K562 (cell line): ENCODE data around the gene CLSTN2. TPM values are rescaled to one million over a fixed set of nuclear protein-coding genes. Genes with fewer than 3 reads are reported as not detected.

ENCODE experiments used
- ATAC-seq: fragments of 200-7000 bp; cut with Tn5 transposase; 3 replicates; pipeline ENCODE4 v1.9.1; 2020; ENCODE audit warnings: moderate library complexity
- BruUV-seq: library from RNA; stranded (reverse); fragments of 400-500 nt; replicated peaks from 2 replicates; lab custom pipeline; 2021; lab: Mats Ljungman, UMichigan
- CTCF ChIA-PET: fragments of 300-600 bp; formaldehyde crosslinking; extraction: SDS; loops from one replicate; lab custom pipeline; 2021; ENCODE audit warnings: low intra/inter-chr PET ratio; lab: Yijun Ruan, JAX
- POLR2A ChIA-PET: fragments of 300-600, 350-650 bp; sonication (Branson Sonifier 250); formaldehyde crosslinking; extraction: SDS; loops from one replicate; lab custom pipeline; 2021; ENCODE audit warnings: antibody characterized with exemption, inconsistent platforms; lab: Yijun Ruan, JAX
- DNase-seq, 4 experiments: peaks; one replicate each; pipeline versions ENCODE4 v3.0.0 to v3.0.0-alpha.2; 2011 to 2018; ENCODE audit warnings: low spot score in 3 of 4, mixed read lengths in 3 of 4; ENCODE audit errors: extremely low read depth in 1 of 4
- FAIRE-seq: peaks from 2 replicates; lab custom pipeline; 2011; peaks lifted over from hg19 to GRCh38; lab: Jason Lieb, UNC
- H2AFZ ChIP-seq: 2 replicates; pipeline ENCODE4 v1.6.0; 2011; ENCODE audit warnings: low read depth, low read length, control low read depth, inconsistent platforms
- H3K27ac ChIP-seq: fragments of 200-600 bp; 3 replicates; pipeline ENCODE4 v1.8.0; 2011; ENCODE audit warnings: low read depth, mild to moderate bottlenecking, control low read depth, inconsistent platforms, low read length, moderate library complexity, mixed read lengths; ENCODE audit errors: extremely low read depth
- H3K27me3 ChIP-seq, 2 experiments: fragments of 300-600 bp in 1 of 2; 2 replicates in 1 of 2; 3 replicates in 1 of 2; pipeline versions ENCODE4 v1.6.0 to v1.8.0; 2011; ENCODE audit warnings: inconsistent platforms in 2 of 2, low read length in 2 of 2, mild to moderate bottlenecking in 1 of 2, mixed read lengths in 1 of 2, moderate library complexity in 1 of 2; ENCODE audit not compliant: control insufficient read depth in 2 of 2, insufficient read depth in 2 of 2
- H3K36me3 ChIP-seq: fragments of 300-600 bp; 3 replicates; pipeline ENCODE4 v1.8.0; 2011; ENCODE audit warnings: mild to moderate bottlenecking, low read length, inconsistent platforms; ENCODE audit not compliant: control insufficient read depth, insufficient read depth
- H3K4me1 ChIP-seq, 2 experiments: fragments of 200-600 bp in 1 of 2; replicated peaks in 1 of 2; 2 replicates in 1 of 2; 3 replicates in 1 of 2; pipeline versions ENCODE4 v1.5.1 to v1.8.0; 2011; ENCODE audit warnings: inconsistent platforms in 2 of 2, low read length in 2 of 2, mild to moderate bottlenecking in 1 of 2, mixed read lengths in 1 of 2, moderate library complexity in 1 of 2; ENCODE audit not compliant: control insufficient read depth in 2 of 2, insufficient read depth in 2 of 2
- H3K4me2 ChIP-seq: 2 replicates; pipeline ENCODE4 v1.6.1; 2011; ENCODE audit warnings: low read length, control low read depth, inconsistent platforms, mixed read lengths; ENCODE audit not compliant: insufficient read depth
- H3K4me3 ChIP-seq: fragments of 200-600 bp; sonication (generic), shearing (Covaris generic); 2 replicates; pipeline ENCODE4 v1.5.1; 2016; ENCODE audit warnings: control low read depth, inconsistent platforms
- H3K79me2 ChIP-seq: fragments of 200-600 bp; 3 replicates; pipeline ENCODE4 v1.8.0; 2011; ENCODE audit warnings: low read length, inconsistent platforms; ENCODE audit not compliant: control insufficient read depth, insufficient read depth
- H3K9ac ChIP-seq, 2 experiments: 2 replicates each; pipeline versions ENCODE4 v1.6.0 to v1.6.1; 2011; ENCODE audit warnings: low read depth in 2 of 2, low read length in 2 of 2, control low read depth in 1 of 2, inconsistent platforms in 1 of 2, mild to moderate bottlenecking in 1 of 2, mixed read lengths in 1 of 2; ENCODE audit not compliant: insufficient read depth in 1 of 2
- H3K9me1 ChIP-seq: one replicate; pipeline ENCODE4 v1.6.0; 2011; ENCODE audit warnings: inconsistent platforms, mild to moderate bottlenecking, low read length, moderate library complexity; ENCODE audit not compliant: control insufficient read depth, insufficient read depth
- H3K9me3 ChIP-seq: replicated peaks from 2 replicates; pipeline ENCODE4 v1.5.1; 2011; ENCODE audit warnings: low read depth, low read length, inconsistent platforms; ENCODE audit not compliant: control insufficient read depth, insufficient read depth
- H4K20me1 ChIP-seq: replicated peaks from 2 replicates; pipeline ENCODE4 v1.6.1; 2011; ENCODE audit warnings: low read length, inconsistent platforms, mixed read lengths; ENCODE audit not compliant: control insufficient read depth, insufficient read depth
- C11orf30 ChIP-seq: fragments of 450-650 bp; IDR thresholded peaks from 2 replicates; pipeline ENCODE4 v1.6.1; 2016; ENCODE audit warnings: low read depth, mild to moderate bottlenecking
- MTF1 ChIP-seq: fragments of 250-450 bp; sonication (Bioruptor Pico); IDR thresholded peaks from 2 replicates; pipeline ENCODE4 v1.9.0; 2021; ENCODE audit warnings: moderate library complexity, mild to moderate bottlenecking, inconsistent platforms, borderline replicate concordance
- NFXL1 ChIP-seq: fragments of 450-650 bp; formaldehyde crosslinking; IDR thresholded peaks from 2 replicates; pipeline ENCODE4 v1.4.0; 2021; ENCODE audit warnings: mild to moderate bottlenecking
- PPARD ChIP-seq: fragments of 250-450 bp; sonication (Bioruptor Pico); IDR thresholded peaks from 2 replicates; pipeline ENCODE4 v1.8.0; 2022; ENCODE audit warnings: inconsistent platforms, mild to moderate bottlenecking, moderate library complexity
- SAP30 ChIP-seq: fragments of 200-600 bp; sonication (generic); IDR thresholded peaks from 2 replicates; pipeline ENCODE4 v1.6.1; 2012; ENCODE audit warnings: borderline replicate concordance, low read depth, mild to moderate bottlenecking, moderate library complexity, low read length, control low read depth, inconsistent platforms; ENCODE audit not compliant: insufficient read depth, poor library complexity, severe bottlenecking
- U2AF2 ChIP-seq: fragments of 200-400 bp; formaldehyde crosslinking; optimal IDR thresholded peaks from 2 replicates; pipeline ENCODE3; 2017; ENCODE audit warnings: low read depth, mild to moderate bottlenecking, low read length
- ZNF232 ChIP-seq: sonication (generic); formaldehyde crosslinking; IDR thresholded peaks from 2 replicates; pipeline ENCODE4 v1.8.0; 2022; ENCODE audit warnings: mild to moderate bottlenecking, missing genetic modification reagents
- ZNF830 ChIP-seq: fragments of 250-450 bp; sonication (Bioruptor Pico); IDR thresholded peaks from 2 replicates; pipeline ENCODE4 v1.5.0; 2021; ENCODE audit warnings: mild to moderate bottlenecking
- WGBS: fragments of 100-300 bp; shearing (Covaris generic); methylation state at CpG from one replicate; pipeline ENCODE4 v1.1.6; 2016; ENCODE audit warnings: low coverage, mixed read lengths; ENCODE audit not compliant: insufficient coverage; ENCODE audit errors: missing lambda C conversion rate; 5-methylcytosine and 5-hydroxymethylcytosine counted together
- in situ Hi-C: fragments of 300-500 bp; cut with MboI; formaldehyde crosslinking; loops from 4 replicates; pipeline ENCODE4 v1.15.0; 2018; ENCODE audit warnings: inconsistent platforms, mixed read lengths
- intact Hi-C: fragments of 100-400 bp; cut with micrococcal nuclease; formaldehyde crosslinking; loops from 2 replicates; pipeline ENCODE4 v1.14.2; 2022
- polyA plus RNA-seq, 8 experiments: library from polyadenylated mRNA; depleted of rRNA in 4 of 8; stranded (reverse) in 5 of 8; unstranded in 3 of 8; fragments of >200 nt; fragmentation: Nextera tagmentation in 2 of 8; fragmentation: Illumina TruSeq in 1 of 8; extraction: Ambion mirVana in 2 of 8; extraction: Trizol in 1 of 8; gene quantifications; 2 replicates each; pipeline versions ENCODE4 v1.2.1 to v1.2.3, GENCODE V29; 2011 to 2014; ENCODE audit warnings: inconsistent platforms in 1 of 8, missing spikeins in 1 of 8
- total RNA-seq, 7 experiments: library from RNA; depleted of rRNA in 6 of 7; stranded (reverse); fragments of >200 nt in 6 of 7; fragmentation: Illumina TruSeq in 2 of 7; extraction: Trizol in 2 of 7; gene quantifications; 2 replicates each; pipeline versions ENCODE4 v1.2.1 to v1.2.3, GENCODE V29; 2011 to 2021; ENCODE audit warnings: low replicate concordance in 1 of 7
- TF ChIP-seq, protein P1 (sequence below): fragments of 250-450 bp; sonication (Bioruptor Pico); IDR thresholded peaks from 2 replicates; pipeline ENCODE4 v1.5.0; 2021

Gene CLSTN2
- total and polyA plus RNA-seq, 9 of the 15 experiments (the other 6 are each of a cell fraction or from before 2014, with no cell fraction given): 0.02 to 0.04 (median 0.04) TPM; not detected in 6

DNA sequence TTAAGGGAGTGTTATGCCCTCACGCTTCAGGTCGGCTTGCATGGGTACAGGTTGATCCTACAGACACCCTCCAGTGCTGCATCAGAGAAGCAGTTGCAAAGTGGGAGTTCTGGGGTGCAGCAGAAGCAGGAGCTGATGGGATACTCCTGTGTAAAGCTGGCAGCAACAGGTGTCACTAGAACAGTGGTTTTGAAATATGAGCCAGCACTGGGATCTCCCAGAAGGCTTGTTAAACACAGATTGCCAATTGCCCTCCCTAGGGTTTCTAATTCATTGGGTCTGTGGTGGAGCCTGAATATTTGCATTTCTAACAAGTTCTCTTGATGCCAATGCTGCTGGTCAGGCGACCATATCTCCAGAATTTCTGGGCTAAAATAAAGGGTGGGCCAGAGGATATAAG lies 350.4 kb downstream of the CLSTN2 start:
- ChIA-PET CTCF (no interaction called here), POLR2A (interaction anchor here (0.6 kb wide), 1 partner anchor 9 kb away, joined by 3 read pairs; no protein-coding TSS in a partner anchor)
- H3K79me2 ChIP-seq: no peaks in the 10 kb centered on the region
- 0% methylated on average over 3 of the region's 3 CpGs for WGBS
- H3K4me2 ChIP-seq: no peak overlapping the region
- BruUV-seq: no TSS peak
- H3K9ac ChIP-seq: no peak overlapping the region
- TF ChIP-seq PPARD (CRISPR knock-in tag) (no peak), C11orf30 (no peak), U2AF2 (no peak), MTF1 (CRISPR knock-in tag) (no peak), NFXL1 (CRISPR knock-in tag) (no peak), SAP30 (no peak), ZNF830 (no peak), ZNF232 (CRISPR knock-in tag) (no peak)
- TF ChIP-seq, protein P1, sequence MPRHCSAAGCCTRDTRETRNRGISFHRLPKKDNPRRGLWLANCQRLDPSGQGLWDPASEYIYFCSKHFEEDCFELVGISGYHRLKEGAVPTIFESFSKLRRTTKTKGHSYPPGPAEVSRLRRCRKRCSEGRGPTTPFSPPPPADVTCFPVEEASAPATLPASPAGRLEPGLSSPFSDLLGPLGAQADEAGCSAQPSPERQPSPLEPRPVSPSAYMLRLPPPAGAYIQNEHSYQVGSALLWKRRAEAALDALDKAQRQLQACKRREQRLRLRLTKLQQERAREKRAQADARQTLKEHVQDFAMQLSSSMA (CRISPR knock-in tag): no peak
- no peak overlapping the region for H3K4me3 ChIP-seq
- no peak overlapping the region for H3K27ac ChIP-seq
- no peaks in the 10 kb centered on the region for H3K4me1 ChIP-seq
- H3K36me3 ChIP-seq: no peaks in the 10 kb centered on the region
- ATAC-seq (no peak), DNase-seq (no peak), FAIRE-seq (no peak)
- H3K27me3 ChIP-seq: no peaks in the 10 kb centered on the region
- H2AFZ ChIP-seq: no peak overlapping the region
- intact Hi-C loops (no loop called here), in situ Hi-C loops (no loop called here)
- no peaks in the 10 kb centered on the region for H3K9me1 ChIP-seq
- H4K20me1 ChIP-seq: no peaks in the 10 kb centered on the region
- H3K9me3 ChIP-seq: no peaks in the 10 kb centered on the region
